Stimulated activated CD4-positive, alpha-beta T cell treated with anti-CD3 and anti-CD28 coated beads, TNF-alpha, amount 100 ng/mL, for 24 hours (primary cell): ENCODE results near the gene NPIPA7.
"Not testable (repeated sequence)": the region's sequence is repeated elsewhere in the genome, so short reads cannot be mapped to it uniquely, and the experiment has no call there.

Experiments used
- DNase-seq, 3 experiments: peaks; one replicate each; pipeline ENCODE4 v3.0.0-alpha.2; 2020; ENCODE audit warnings: low read depth in 3 of 3

Gene NPIPA7

DNA sequence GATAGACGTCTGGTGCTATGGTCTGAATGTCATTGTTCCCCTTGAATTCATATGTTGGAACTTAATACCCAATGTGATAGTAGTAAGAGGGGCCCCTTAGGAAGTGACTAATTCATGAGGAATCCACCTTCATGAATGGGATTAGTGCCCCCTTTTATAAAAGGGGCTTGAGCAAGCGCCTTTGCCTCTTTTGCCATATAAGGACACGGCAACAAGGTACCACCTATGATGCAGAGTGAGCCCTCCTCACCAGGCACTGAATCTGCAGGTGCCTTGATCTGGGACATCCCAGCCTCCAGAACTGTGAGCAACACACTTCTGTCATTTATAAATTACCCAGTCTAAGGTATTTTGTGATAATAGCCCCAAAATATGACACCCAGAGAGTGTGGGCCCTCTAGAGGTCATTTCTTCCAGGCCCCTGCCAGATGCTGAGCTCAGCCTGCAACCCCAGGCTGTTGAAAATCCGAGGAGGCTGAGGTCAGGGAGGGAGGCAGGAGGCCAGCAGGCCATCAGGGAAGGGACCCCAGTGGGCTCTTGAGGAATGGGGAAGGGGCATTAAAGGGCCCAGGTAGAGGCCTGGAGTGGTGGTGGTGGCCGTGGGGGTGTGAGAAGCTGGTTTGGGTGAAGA, 39.1 kb downstream of the NPIPA7 start:
- DNase-seq: not testable (repeated sequence)

DNA sequence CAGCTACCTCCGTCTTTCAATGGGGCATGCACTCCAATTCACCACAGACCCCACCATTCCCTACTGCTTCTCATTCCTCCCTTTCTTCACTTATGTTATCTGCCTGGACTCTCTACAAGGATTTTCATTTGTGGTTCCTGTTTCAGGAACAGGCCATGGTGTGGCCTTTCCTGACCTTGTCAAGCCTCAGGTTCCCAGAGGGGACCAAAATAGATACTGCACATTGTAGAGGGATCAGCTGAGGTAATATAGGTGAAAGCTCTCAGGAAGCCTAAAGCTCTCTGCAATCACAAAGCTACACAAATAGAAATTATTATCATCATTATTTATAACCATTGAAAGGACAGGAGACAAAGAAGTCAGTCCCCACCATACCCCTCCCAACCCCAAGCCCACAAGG, 41.6 kb downstream of the NPIPA7 start:
- DNase-seq: not testable (repeated sequence)

DNA sequence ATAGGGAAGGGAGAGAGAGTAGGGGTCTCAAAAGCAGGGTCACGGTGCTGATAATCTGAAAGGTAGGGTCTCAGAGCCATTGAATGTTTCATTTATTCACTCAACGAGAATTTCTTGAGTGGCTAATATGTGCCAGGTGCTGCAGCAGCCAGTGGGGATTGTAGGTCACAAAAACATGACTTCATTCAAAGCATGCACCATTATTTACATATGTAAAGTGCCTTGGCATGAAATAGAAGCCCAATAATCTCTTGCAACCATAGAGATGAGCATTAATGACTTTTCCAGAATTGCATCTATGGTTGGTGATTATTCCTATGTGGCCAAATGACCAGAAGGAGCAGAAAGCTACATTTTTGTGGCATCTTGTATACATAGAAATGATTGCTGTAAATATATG, 46.2 kb downstream of the NPIPA7 start:
- DNase-seq: not testable (repeated sequence)

DNA sequence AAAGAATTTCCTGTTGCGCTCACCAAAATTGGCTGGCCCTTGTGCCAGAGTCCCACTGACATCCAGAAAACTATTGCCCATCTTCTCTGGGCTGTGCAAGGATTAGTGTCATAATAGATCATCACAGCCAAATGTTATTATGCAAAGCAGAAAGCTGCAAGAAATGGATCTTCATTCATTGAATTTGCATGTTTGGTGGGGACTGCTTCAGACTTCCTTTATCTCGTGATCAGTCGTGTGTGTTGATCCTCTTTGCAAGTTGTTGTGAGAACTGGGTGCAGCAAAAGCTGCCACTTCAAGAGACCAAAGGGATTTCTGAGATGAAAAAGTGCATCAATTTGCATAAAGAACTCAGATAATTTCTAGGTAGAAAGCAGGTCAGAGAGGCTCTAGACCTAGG, 52.2 kb downstream of the NPIPA7 start:
- not testable (repeated sequence) for DNase-seq

DNA sequence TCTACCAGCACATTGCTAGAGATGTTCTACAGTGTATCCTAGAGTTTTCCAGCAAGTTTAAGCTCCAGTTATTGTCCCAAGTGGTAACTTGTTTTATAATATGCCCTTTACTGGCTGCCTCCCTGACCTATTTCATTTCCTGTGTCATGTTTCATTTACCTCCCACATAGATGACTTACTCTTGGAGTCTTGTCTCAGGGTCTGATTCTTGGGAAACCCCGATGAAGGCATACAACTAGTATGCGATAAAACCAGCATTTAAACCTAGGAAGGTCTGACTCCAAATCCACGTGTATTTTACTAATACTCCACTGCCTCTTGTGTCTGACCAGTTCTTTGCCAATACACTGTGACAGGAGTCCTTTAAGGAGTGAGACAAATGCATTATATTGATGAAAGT, 55.8 kb downstream of the NPIPA7 start:
- not testable (repeated sequence) for DNase-seq

DNA sequence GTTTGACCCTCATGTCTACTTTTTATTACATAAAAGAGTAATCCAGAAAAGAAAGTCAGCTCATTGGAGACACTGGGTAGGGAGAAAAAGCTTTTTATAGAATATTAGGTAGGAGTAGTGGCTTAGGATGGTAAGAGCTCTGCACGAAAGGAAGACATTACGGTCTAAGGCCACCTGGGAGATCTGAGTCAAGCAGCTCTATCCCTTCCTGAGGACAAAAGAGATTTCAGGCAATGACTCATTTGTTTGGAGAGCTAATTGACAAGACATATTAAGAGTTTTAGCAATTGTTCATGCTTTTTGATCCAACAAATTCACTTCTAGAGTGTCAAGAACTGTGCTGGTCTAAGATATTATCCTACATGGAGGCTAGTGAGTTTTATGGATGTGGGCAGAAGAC, 62.5 kb downstream of the NPIPA7 start:
- not testable (repeated sequence) for DNase-seq
